ENCODE data around the gene GALNTL6. TPM values are rescaled to one million over a fixed set of nuclear protein-coding genes. Genes with fewer than 3 reads are reported as not detected.

Gene GALNTL6
- total and polyA plus RNA-seq, 2 experiments from 2014 or later: 0.38 to 0.40 TPM

- TF ChIP-seq ZNF462 (CRISPR knock-in tag; IDR thresholded peaks at IDR 0.05): no peak
- TF ChIP-seq EZH2phosphoT487 (IDR thresholded peaks at IDR 0.05; ENCODE audit: unreplicated experiment): no peak
- TF ChIP-seq REST (IDR thresholded peaks at IDR 0.05; ENCODE audit: unreplicated experiment): no peak
- TF ChIP-seq JUNB (IDR thresholded peaks at IDR 0.05; ENCODE audit: unreplicated experiment): no peak
- no peak for TF ChIP-seq ZNF114 (CRISPR knock-in tag; IDR thresholded peaks at IDR 0.05)
- no peak for TF ChIP-seq EZH2 (IDR thresholded peaks at IDR 0.05; ENCODE audit: low read depth, unreplicated experiment)
- TF ChIP-seq ZNF331 (CRISPR knock-in tag; IDR thresholded peaks at IDR 0.05; ENCODE audit: low read depth): no peak
- no peak for TF ChIP-seq POLR2AphosphoS5 (IDR thresholded peaks at IDR 0.05; ENCODE audit: low read depth)
- no peak for TF ChIP-seq CREB1 (CRISPR knock-in tag; IDR thresholded peaks at IDR 0.05; ENCODE audit: low read depth)
Observed at GRCh38 chr4:172983014-172983413, 1169.8 kb downstream of the GALNTL6 start (continued).
